Ovary (tissue), 3 donors: ENCODE results near the gene VAC14.

Experiments
- CTCF ChIP-seq, 3 donors: fragments of 450-650 bp in 2 of 3; fragments of 200-600 bp in 1 of 3; IDR thresholded peaks; one replicate each; pipeline versions ENCODE4 v1.5.1 to v1.8.0; 2016 to 2022; ENCODE audit warnings: antibody characterized with exemption in 3 of 3, mild to moderate bottlenecking in 1 of 3
- EP300 ChIP-seq: sonication (generic); formaldehyde crosslinking; IDR thresholded peaks from one replicate; pipeline ENCODE4 v1.6.1; 2017; ENCODE audit warnings: antibody characterized with exemption
- POLR2A ChIP-seq: fragments of 450-650 bp; IDR thresholded peaks from one replicate; pipeline ENCODE4 v1.6.1; 2017; ENCODE audit warnings: antibody characterized with exemption, mild to moderate bottlenecking, moderate library complexity
- donor health status: DM: no; HTN: no; CAD: no.

- TF ChIP-seq CTCF (IDR thresholded peaks at IDR 0.05) (no peak), POLR2A (no peak), EP300 (no peak)
Observed at GRCh38 chr16:70704586-70704985, 96.4 kb downstream of the VAC14 start.
